GM12878 (cell line): ENCODE results near the gene GSTP1. TPM values are rescaled to one million over a fixed set of nuclear protein-coding genes. Genes with fewer than 3 reads are reported as not detected.

ENCODE experiments used
- ATAC-seq: fragments of 200-7000 bp; cut with Tn5 transposase; 3 replicates; pipeline ENCODE4 v1.9.1; 2020; ENCODE audit warnings: mild to moderate bottlenecking, moderate library complexity
- BruUV-seq: library from RNA; stranded (reverse); fragments of 400-500 nt; replicated peaks from 2 replicates; lab custom pipeline; 2021; lab: Mats Ljungman, UMichigan
- CTCF ChIA-PET: fragments of 300-600 bp; sonication (Branson Sonifier 250); formaldehyde crosslinking; extraction: SDS; loops from one replicate; lab custom pipeline; 2021; ENCODE audit warnings: inconsistent platforms; lab: Yijun Ruan, JAX
- POLR2A ChIA-PET: fragments of 350-600 bp; formaldehyde crosslinking; extraction: SDS; loops from one replicate; lab custom pipeline; 2021; ENCODE audit warnings: inconsistent platforms; lab: Charles Lee
- RAD21 ChIA-PET: fragments of 300-600 bp; sonication (Branson Sonifier 250); formaldehyde crosslinking; loops from one replicate; lab custom pipeline; 2023; ENCODE audit warnings: antibody characterized with exemption; ENCODE audit not compliant: unreplicated experiment; lab: Charles Lee
- SMC1A ChIA-PET: fragments of 300-600 bp; sonication (Branson Sonifier 250); formaldehyde crosslinking; loops from one replicate; lab custom pipeline; 2023; ENCODE audit not compliant: unreplicated experiment, uncharacterized antibody; lab: Charles Lee
- DNase-seq: peaks from one replicate; pipeline ENCODE4 v3.0.0-alpha.2; 2011; ENCODE audit warnings: low read depth, low spot score
- FAIRE-seq: peaks from 3 replicates; lab custom pipeline; 2011; peaks lifted over from hg19 to GRCh38; lab: Jason Lieb, UNC
- H2AFZ ChIP-seq: 2 replicates; pipeline ENCODE4 v1.6.0; 2011; ENCODE audit warnings: low read depth, low read length, control low read depth; ENCODE audit not compliant: control insufficient read depth
- H3K27ac ChIP-seq: 2 replicates; pipeline ENCODE4 v1.5.1; 2011; ENCODE audit warnings: control low read depth; ENCODE audit not compliant: control insufficient read depth, insufficient read depth
- H3K27me3 ChIP-seq, 2 experiments: replicated peaks in 1 of 2; 2 replicates each; pipeline versions ENCODE4 v1.6.0 to v1.6.1; 2011; ENCODE audit warnings: low read length in 1 of 2; ENCODE audit not compliant: control insufficient read depth in 2 of 2, insufficient read depth in 2 of 2
- H3K36me3 ChIP-seq, 2 experiments: 2 replicates each; pipeline ENCODE4 v1.5.1; 2011; ENCODE audit warnings: low read length in 1 of 2; ENCODE audit not compliant: control insufficient read depth in 2 of 2, insufficient read depth in 2 of 2
- H3K4me1 ChIP-seq: 2 replicates; pipeline ENCODE4 v1.6.1; 2011; ENCODE audit warnings: mild to moderate bottlenecking, low read length, moderate library complexity, mixed read lengths; ENCODE audit not compliant: control insufficient read depth, insufficient read depth
- H3K4me2 ChIP-seq: 2 replicates; pipeline ENCODE4 v1.6.0; 2011; ENCODE audit warnings: control low read depth; ENCODE audit not compliant: control insufficient read depth, insufficient read depth
- H3K4me3 ChIP-seq: fragments of 200-600 bp; sonication (generic); 2 replicates; pipeline ENCODE4 v1.5.1; 2016
- H3K79me2 ChIP-seq: 2 replicates; pipeline ENCODE4 v1.6.0; 2011; ENCODE audit warnings: low read length; ENCODE audit not compliant: control insufficient read depth, insufficient read depth
- H3K9ac ChIP-seq: 2 replicates; pipeline ENCODE4 v1.8.0; 2011; ENCODE audit warnings: low read length, control low read depth, mixed read lengths; ENCODE audit not compliant: control insufficient read depth, insufficient read depth
- H3K9me3 ChIP-seq: replicated peaks from 3 replicates; pipeline ENCODE4 v1.5.1; 2011; ENCODE audit warnings: mild to moderate bottlenecking, low read length; ENCODE audit not compliant: control insufficient read depth, insufficient read depth
- H4K20me1 ChIP-seq: 2 replicates; pipeline ENCODE4 v1.6.0; 2011; ENCODE audit not compliant: control insufficient read depth, insufficient read depth
- FOS ChIP-seq: IDR thresholded peaks from 3 replicates; pipeline ENCODE4 v1.6.1; 2011; ENCODE audit warnings: borderline replicate concordance; ENCODE audit not compliant: insufficient read length; ENCODE audit errors: extremely low read depth
- HDAC2 ChIP-seq: fragments of 200-600 bp; sonication (generic); IDR thresholded peaks from 2 replicates; pipeline ENCODE4 v1.6.1; 2017
- IKZF2 ChIP-seq, 2 experiments: fragments of 450-650 bp; IDR thresholded peaks; 2 replicates each; pipeline ENCODE4 v1.6.1; 2017; ENCODE audit warnings: mild to moderate bottlenecking in 2 of 2, moderate library complexity in 2 of 2
- KDM1A ChIP-seq: fragments of 200-600 bp; sonication (generic); IDR thresholded peaks from 2 replicates; pipeline ENCODE4 v1.6.1; 2016; ENCODE audit warnings: borderline replicate concordance
- MEF2B ChIP-seq: fragments of 450-650 bp; IDR thresholded peaks from 2 replicates; pipeline ENCODE4 v1.6.1; 2018; ENCODE audit warnings: mild to moderate bottlenecking, moderate library complexity; ENCODE audit not compliant: partially characterized antibody, poor library complexity, severe bottlenecking
- RBBP5 ChIP-seq: fragments of 200-600 bp; sonication (generic); conservative IDR thresholded peaks from 2 replicates; pipeline ENCODE4 v1.6.1; 2016
- RCOR1 ChIP-seq: conservative IDR thresholded peaks from 2 replicates; pipeline ENCODE4 v1.6.1; 2012; ENCODE audit warnings: low read depth, low read length, improper control_type of control experiment
- STAT1 ChIP-seq: fragments of 450-650 bp; conservative IDR thresholded peaks from 2 replicates; pipeline ENCODE4 v1.6.1; 2014; ENCODE audit warnings: antibody characterized with exemption, mild to moderate bottlenecking
- TARDBP ChIP-seq: IDR thresholded peaks from 2 replicates; pipeline ENCODE4 v1.6.1; 2016; ENCODE audit warnings: borderline replicate concordance
- YBX1 ChIP-seq: fragments of 450-650 bp; IDR thresholded peaks from 2 replicates; pipeline ENCODE4 v1.6.1; 2016; ENCODE audit warnings: antibody characterized with exemption
- ZBTB33 ChIP-seq: fragments of 450-650 bp; IDR thresholded peaks from 2 replicates; pipeline ENCODE4 v1.6.1; 2017; ENCODE audit warnings: mild to moderate bottlenecking
- ZBTB4 ChIP-seq: fragments of 450-650 bp; formaldehyde crosslinking; IDR thresholded peaks from 2 replicates; pipeline ENCODE4 v1.4.0; 2022; ENCODE audit warnings: mild to moderate bottlenecking, moderate library complexity
- ZNF207 ChIP-seq: fragments of 450-650 bp; IDR thresholded peaks from 2 replicates; pipeline ENCODE4 v1.6.1; 2014; ENCODE audit warnings: antibody characterized with exemption, mild to moderate bottlenecking, borderline replicate concordance
- WGBS: methylation state at CpG from one replicate; pipeline ENCODE4 v1.1.6; 2016; ENCODE audit warnings: low lambda C conversion rate; ENCODE audit not compliant: insufficient replicate concordance, insufficient coverage; ENCODE audit errors: missing lambda C conversion rate; 5-methylcytosine and 5-hydroxymethylcytosine counted together
- in situ Hi-C: fragments of 300-500 bp; cut with MboI; formaldehyde crosslinking; loops from 9 replicates; pipeline ENCODE4 v1.14.3; 2018; ENCODE audit warnings: mixed read lengths
- intact Hi-C: fragments of 100-400 bp; cut with micrococcal nuclease; formaldehyde crosslinking; loops from one replicate; pipeline ENCODE4 v1.14.2; 2022; ENCODE audit not compliant: unreplicated experiment
- polyA plus RNA-seq, 11 experiments: library from polyadenylated mRNA; depleted of rRNA in 4 of 11; unstranded in 6 of 11; stranded (reverse) in 5 of 11; fragments of >200 nt; fragmentation: Nextera tagmentation in 4 of 11; fragmentation: Illumina TruSeq in 1 of 11; extraction: Ambion mirVana in 4 of 11; extraction: Trizol in 1 of 11; gene quantifications; 1 replicate in 1 of 11; 2 replicates in 10 of 11; pipeline versions ENCODE4 v1.2.1 to v1.2.3, GENCODE V29; 2011 to 2016; ENCODE audit warnings: inconsistent platforms in 2 of 11, missing spikeins in 2 of 11, low read depth in 1 of 11
- total RNA-seq, 4 experiments: library from RNA; depleted of rRNA in 3 of 4; stranded (reverse); fragments of >200 nt in 3 of 4; fragmentation: Illumina TruSeq in 1 of 4; extraction: Trizol in 1 of 4; gene quantifications; 2 replicates each; pipeline versions ENCODE4 v1.2.1 to v1.2.3, GENCODE V29; 2013 to 2021
- TF ChIP-seq, protein P1 (sequence below): fragments of 450-650 bp; IDR thresholded peaks from 2 replicates; pipeline ENCODE4 v1.6.1; 2017; ENCODE audit warnings: low read depth, mild to moderate bottlenecking, moderate library complexity
- TF ChIP-seq, protein P2 (sequence below): IDR thresholded peaks from 2 replicates; pipeline ENCODE4 v1.6.1; 2012; ENCODE audit warnings: low read depth, low read length, improper control_type of control experiment

Gene GSTP1
- total and polyA plus RNA-seq, 10 of the 15 experiments (the other 5 are each of a cell fraction or from before 2014, with no cell fraction given) = 469 to 1,788 (median 955) TPM

DNA sequence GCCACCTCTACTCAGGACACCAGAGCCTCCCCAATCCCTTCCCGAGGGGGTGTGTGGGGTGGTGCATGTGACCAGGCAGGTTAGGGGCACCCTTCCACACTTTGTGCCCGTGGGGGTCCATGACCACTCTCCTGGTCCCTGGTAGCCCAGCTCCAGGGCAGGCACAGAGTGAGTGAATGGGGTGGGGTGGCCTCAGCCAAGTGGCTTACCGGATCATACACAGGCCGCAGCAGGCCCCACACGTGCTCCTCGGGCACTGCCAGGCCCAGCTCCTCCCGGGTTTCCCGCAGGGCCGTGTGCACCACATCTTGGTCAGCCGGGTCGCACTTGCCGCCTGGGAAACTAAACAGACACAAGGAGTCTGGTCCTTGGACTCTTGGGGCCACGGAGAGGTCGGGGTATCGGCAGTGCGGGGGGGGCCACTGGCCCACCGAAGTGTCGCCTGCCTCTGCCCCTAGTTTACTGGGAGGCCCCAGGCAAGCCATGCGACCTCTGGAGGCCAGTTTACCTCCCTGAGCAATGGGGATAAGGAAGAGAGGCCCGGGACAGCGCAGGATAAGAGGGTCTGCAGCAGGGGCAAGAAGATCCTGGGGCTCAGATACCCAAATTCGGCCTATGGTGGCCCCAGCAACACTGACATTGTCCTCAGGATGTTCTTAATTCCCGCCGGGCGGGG lies 45.2 kb downstream of the GSTP1 start:
- CTCF ChIA-PET = interaction anchor here (0.6 to 6.4 kb wide), 24 partner anchors 9 to 756 kb away, joined by 3 to 71 read pairs (median 6); partner anchors contain the start of genes ACY3, CLCF1, GSTP1 and RPS6KB2
- RAD21 ChIA-PET = interaction anchor here (0.6 to 5.1 kb wide), 13 partner anchors 12 to 277 kb away, joined by 3 to 38 read pairs (median 9); partner anchors contain the start of genes ACY3, GSTP1 and PPP1CA
- no peaks in the 10 kb centered on the region for H3K79me2 ChIP-seq
- peak overlapping the region; percentile 24; the same call in 1 of the 2 replicates for H3K27ac ChIP-seq
- DNase-seq = no peak
- peak overlapping the region; percentile 96 for H3K4me2 ChIP-seq
- ATAC-seq = no peak
- SMC1A ChIA-PET = interaction anchor here (0.7 to 6.4 kb wide), 10 partner anchors 12 to 73 kb away, joined by 3 to 52 read pairs (median 6); partner anchors contain the start of genes ACY3 and GSTP1
- no peaks in the 10 kb centered on the region for H3K36me3 ChIP-seq
- POLR2A ChIA-PET = interaction anchor here (1.1 to 2.7 kb wide), 10 partner anchors 12 to 191 kb away, joined by 3 to 16 read pairs (median 6); partner anchors contain the start of genes ACY3, GSTP1 and PTPRCAP
- no peaks in the 10 kb centered on the region for H3K27me3 ChIP-seq
- 19% methylated on average over 25 of the region's 25 CpGs for WGBS
- H3K4me1 ChIP-seq = peaks cover 15% of the 10 kb centered on the region
- no peaks in the 10 kb centered on the region for H3K9me3 ChIP-seq
- intact Hi-C loops (loop anchor here (1.0 kb wide), 1 partner anchor 30 kb away; no protein-coding TSS in a partner anchor), in situ Hi-C loops (no loop called here)
- H3K4me3 ChIP-seq = peak overlapping the region; percentile 61
- BruUV-seq = no TSS peak
- H3K9ac ChIP-seq = peak overlapping the region; percentile 60
- no peaks in the 10 kb centered on the region for H4K20me1 ChIP-seq
- peak overlapping the region; percentile 92 for H2AFZ ChIP-seq
- FAIRE-seq = peak; percentile 81
- peak; percentile 7 for TF ChIP-seq MEF2B
- no peak for TF ChIP-seq RBBP5
- TF ChIP-seq, protein P1, sequence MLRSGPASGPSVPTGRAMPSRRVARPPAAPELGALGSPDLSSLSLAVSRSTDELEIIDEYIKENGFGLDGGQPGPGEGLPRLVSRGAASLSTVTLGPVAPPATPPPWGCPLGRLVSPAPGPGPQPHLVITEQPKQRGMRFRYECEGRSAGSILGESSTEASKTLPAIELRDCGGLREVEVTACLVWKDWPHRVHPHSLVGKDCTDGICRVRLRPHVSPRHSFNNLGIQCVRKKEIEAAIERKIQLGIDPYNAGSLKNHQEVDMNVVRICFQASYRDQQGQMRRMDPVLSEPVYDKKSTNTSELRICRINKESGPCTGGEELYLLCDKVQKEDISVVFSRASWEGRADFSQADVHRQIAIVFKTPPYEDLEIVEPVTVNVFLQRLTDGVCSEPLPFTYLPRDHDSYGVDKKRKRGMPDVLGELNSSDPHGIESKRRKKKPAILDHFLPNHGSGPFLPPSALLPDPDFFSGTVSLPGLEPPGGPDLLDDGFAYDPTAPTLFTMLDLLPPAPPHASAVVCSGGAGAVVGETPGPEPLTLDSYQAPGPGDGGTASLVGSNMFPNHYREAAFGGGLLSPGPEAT = no peak
- TF ChIP-seq ZBTB33 = no peak
- TF ChIP-seq HDAC2 = no peak
- no peak for TF ChIP-seq RCOR1
- TF ChIP-seq KDM1A = no peak
- 0 out of 2 replicates have a peak, but pooled peaks have one; percentile 15 for TF ChIP-seq ZBTB4 (CRISPR knock-in tag)
- TF ChIP-seq STAT1 = 0 out of 2 replicates have a peak, but pooled peaks have one; percentile 50
- 0 out of 4 replicates have a peak, but pooled peaks of 1 of the 2 experiments have one; percentile 0 for TF ChIP-seq IKZF2 (IDR thresholded peaks at IDR 0.05)
- no peak for TF ChIP-seq YBX1
- no peak for TF ChIP-seq FOS
- TF ChIP-seq ZNF207 = no peak
- no peak for TF ChIP-seq TARDBP
- TF ChIP-seq, protein P2, sequence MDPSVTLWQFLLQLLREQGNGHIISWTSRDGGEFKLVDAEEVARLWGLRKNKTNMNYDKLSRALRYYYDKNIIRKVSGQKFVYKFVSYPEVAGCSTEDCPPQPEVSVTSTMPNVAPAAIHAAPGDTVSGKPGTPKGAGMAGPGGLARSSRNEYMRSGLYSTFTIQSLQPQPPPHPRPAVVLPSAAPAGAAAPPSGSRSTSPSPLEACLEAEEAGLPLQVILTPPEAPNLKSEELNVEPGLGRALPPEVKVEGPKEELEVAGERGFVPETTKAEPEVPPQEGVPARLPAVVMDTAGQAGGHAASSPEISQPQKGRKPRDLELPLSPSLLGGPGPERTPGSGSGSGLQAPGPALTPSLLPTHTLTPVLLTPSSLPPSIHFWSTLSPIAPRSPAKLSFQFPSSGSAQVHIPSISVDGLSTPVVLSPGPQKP = no peak
